GM18505 (cell line): ENCODE results near the gene DHRSX.

Source experiments
- ATAC-seq: cut with Tn5 transposase; IDR thresholded peaks from one replicate; pipeline ENCODE4 v1.9.1; 2021; ENCODE audit not compliant: unreplicated experiment
- POLR2A ChIP-seq: IDR thresholded peaks from 4 replicates; pipeline ENCODE4 v1.6.1; 2011; ENCODE audit warnings: borderline replicate concordance; ENCODE audit not compliant: insufficient read depth, insufficient read length; ENCODE audit errors: extremely low read depth

Gene DHRSX

GRCh38 chrX:2452799-2453198 is 48.0 kb downstream of the DHRSX start:
- TF ChIP-seq POLR2A, result no peak
- ATAC-seq, result no peak

- no peak for ATAC-seq
- TF ChIP-seq POLR2A, result no peak
Observed at GRCh38 chrX:2452317-2452784, 48.4 kb downstream of the DHRSX start.

GRCh38 chrX:2451501-2452316 is 49.1 kb downstream of the DHRSX start:
- TF ChIP-seq POLR2A, result no peak
- no peak for ATAC-seq

- TF ChIP-seq POLR2A, result no peak
- no peak for ATAC-seq
Observed at GRCh38 chrX:2450681-2451080, 50.1 kb downstream of the DHRSX start.

GRCh38 chrX:2449135-2449886 is 51.5 kb downstream of the DHRSX start:
- ATAC-seq, result peak; percentile 55
- TF ChIP-seq POLR2A, result no peak

- TF ChIP-seq POLR2A, result no peak
- no peak for ATAC-seq
Observed at GRCh38 chrX:2447484-2447883, 53.3 kb downstream of the DHRSX start.

- TF ChIP-seq POLR2A, result no peak
- no peak for ATAC-seq
Observed at GRCh38 chrX:2446815-2447214, 54.0 kb downstream of the DHRSX start.

GRCh38 chrX:2445662-2446623 is 54.8 kb downstream of the DHRSX start:
- no peak for ATAC-seq
- TF ChIP-seq POLR2A, result no peak

GRCh38 chrX:2442694-2443093 is 58.1 kb downstream of the DHRSX start:
- ATAC-seq, result no peak
- TF ChIP-seq POLR2A, result no peak

- no peak for TF ChIP-seq POLR2A
- no peak for ATAC-seq
Observed at GRCh38 chrX:2441466-2441865, 59.3 kb downstream of the DHRSX start.

GRCh38 chrX:2439613-2440012 is 61.2 kb downstream of the DHRSX start:
- ATAC-seq, result no peak
- TF ChIP-seq POLR2A, result no peak

GRCh38 chrX:2435465-2435864 is 65.3 kb downstream of the DHRSX start:
- no peak for ATAC-seq
- no peak for TF ChIP-seq POLR2A
